ENCODE measurements around the gene SLC47A2. TPM values are rescaled to one million over a fixed set of nuclear protein-coding genes. Genes with fewer than 3 reads are reported as not detected.

Gene SLC47A2
- total RNA-seq, 1 donor from 2014 or later = not detected

GRCh38 chr17:19744922-19745757 is 28.8 kb upstream of the SLC47A2 start:
- H3K9me3 ChIP-seq = no peaks in the 10 kb centered on the region
- peak; percentile 93 for ATAC-seq
- intact Hi-C loops (cut with DNase I) = no loop called here
- H3K27ac ChIP-seq = peak overlapping the region; percentile 47
- peak; percentile 95 for DNase-seq
- TF ChIP-seq CTCF (IDR thresholded peaks at IDR 0.05) = peak; percentile 93
- peaks cover 17% of the 10 kb centered on the region for H3K4me1 ChIP-seq
- H3K36me3 ChIP-seq = no peaks in the 10 kb centered on the region
- H3K4me3 ChIP-seq = peak overlapping the region; percentile 47
- H3K27me3 ChIP-seq = no peaks in the 10 kb centered on the region

DNA sequence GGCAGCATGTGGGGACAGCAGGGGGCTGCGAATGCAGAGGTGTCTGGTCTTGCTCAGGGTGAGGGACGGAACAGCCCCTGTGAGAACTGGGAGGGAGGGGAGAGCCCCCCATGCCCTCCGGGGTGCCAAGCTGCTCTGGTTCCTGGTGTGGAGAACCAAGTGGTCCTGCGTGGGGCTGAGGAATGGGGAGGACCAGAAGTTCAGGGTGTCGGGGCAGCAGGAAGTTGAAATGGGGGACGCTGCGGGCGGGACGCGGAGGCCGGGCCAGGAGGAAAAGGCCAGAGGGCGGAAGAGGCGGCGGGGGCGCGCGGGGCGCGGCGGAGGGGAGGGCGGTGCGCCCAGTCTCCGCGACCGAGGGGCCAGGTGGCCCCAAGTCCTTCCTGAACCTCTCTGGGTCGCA is 28.1 kb upstream of the SLC47A2 start:
- intact Hi-C loops (cut with DNase I) = no loop called here
- no peaks in the 10 kb centered on the region for H3K27me3 ChIP-seq
- H3K4me1 ChIP-seq = peaks cover 17% of the 10 kb centered on the region
- TF ChIP-seq CTCF (IDR thresholded peaks at IDR 0.05) = no peak
- ATAC-seq (peak; percentile 45), DNase-seq (no peak)
- no peaks in the 10 kb centered on the region for H3K9me3 ChIP-seq
- no peaks in the 10 kb centered on the region for H3K36me3 ChIP-seq
- peak overlapping the region; percentile 47 for H3K4me3 ChIP-seq
- H3K27ac ChIP-seq = no peak overlapping the region

DNA sequence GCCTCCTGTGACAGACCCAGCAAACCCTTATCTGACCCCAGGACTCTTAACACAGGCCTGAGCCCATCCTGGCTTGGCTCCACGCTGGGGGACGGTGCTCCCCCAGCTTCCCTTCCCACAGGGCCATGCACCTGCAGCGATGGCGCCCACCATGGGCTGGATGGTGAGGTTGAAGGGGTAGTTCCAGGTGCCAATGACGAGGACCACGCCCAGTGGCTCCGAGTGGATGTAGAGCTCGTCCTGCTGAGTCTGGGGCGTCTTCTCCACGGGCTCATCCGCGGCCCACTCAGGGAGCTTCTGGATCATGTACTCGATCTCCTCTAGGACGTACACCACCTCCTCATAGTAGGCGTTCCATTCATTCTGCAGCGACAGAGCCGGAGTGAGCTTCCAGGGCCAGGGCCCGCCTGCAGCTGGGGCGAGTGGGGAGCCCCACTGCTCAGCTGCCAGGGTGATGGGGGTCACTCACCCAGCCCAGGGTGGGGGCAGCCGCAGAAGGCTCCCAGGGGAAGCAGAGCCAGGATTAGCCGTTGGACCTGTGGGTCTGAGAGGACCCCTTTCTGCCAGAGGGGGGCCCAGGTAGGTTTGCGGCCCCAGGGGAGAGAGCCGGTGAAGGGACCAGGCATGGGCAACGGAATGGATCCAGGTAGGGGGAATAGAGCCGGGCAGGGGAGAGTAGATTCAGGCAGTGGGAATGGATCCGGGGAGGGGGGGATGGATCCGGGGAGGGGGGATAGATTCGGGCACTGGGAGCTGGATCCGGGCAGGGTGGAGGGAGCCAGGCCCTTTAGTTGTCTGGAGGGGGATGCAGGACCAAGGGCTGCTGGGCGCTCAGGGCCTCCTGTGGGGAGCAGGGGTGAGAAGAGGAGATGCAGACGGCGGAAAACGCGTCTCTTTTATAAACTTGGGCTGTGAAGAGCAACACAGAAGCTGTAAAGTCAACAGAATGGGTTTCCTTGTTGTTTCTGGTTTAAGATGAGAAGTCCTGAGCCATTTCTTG is 27.0 kb upstream of the SLC47A2 start:
- Histone ChIP-seq H3K4me3 (no peak overlapping the region), H3K4me1 (peaks cover 13% of the 10 kb centered on the region), H3K27ac (no peak overlapping the region), H3K36me3 (no peaks in the 10 kb centered on the region), H3K9me3 (no peaks in the 10 kb centered on the region), H3K27me3 (no peaks in the 10 kb centered on the region)
- ATAC-seq (no peak), DNase-seq (peak; percentile 60)
- intact Hi-C loops (cut with DNase I) = no loop called here
- no peak for TF ChIP-seq CTCF (IDR thresholded peaks at IDR 0.05)

- ATAC-seq (no peak), DNase-seq (no peak)
- H3K4me1 ChIP-seq = peaks cover 7% of the 10 kb centered on the region
- H3K27me3 ChIP-seq = no peaks in the 10 kb centered on the region
- H3K4me3 ChIP-seq = no peak overlapping the region
- intact Hi-C loops (cut with DNase I) = no loop called here
- no peak for TF ChIP-seq CTCF (IDR thresholded peaks at IDR 0.05)
- H3K27ac ChIP-seq = no peak overlapping the region
- H3K9me3 ChIP-seq = no peaks in the 10 kb centered on the region
- H3K36me3 ChIP-seq = no peaks in the 10 kb centered on the region
Observed at GRCh38 chr17:19742495-19742894, 26.1 kb upstream of the SLC47A2 start.

DNA sequence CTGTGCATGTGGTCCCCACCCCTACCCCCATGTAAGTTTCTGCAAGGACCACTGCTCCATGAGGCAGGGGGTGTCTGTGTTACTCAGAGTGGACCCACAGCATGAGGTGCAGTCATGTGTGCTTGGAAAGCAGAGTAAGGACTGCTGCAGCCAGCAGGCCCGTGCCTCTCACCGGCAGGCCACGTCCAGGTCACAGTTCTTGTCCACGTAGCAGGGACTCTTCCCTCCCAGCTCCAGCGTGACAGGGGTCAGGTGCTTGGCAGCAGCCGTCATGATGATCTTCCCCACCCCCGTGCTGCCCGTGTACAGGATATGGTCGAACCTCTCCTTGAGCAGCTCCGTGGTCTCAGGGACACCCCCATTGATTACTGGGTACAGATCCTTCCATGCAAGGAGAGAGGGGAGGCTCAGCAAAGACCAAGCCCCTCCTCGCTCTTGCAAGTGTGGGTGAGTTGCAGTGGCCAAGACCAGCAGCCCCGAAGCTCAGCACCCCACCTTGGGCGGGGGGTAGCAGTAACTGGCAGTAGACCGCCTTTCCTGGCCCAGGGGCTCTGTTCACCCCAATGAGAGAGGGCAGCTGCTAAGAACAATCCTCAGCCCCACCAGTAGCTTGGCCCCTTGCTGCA is 25.6 kb upstream of the SLC47A2 start:
- ATAC-seq = no peak
- Histone ChIP-seq H3K27ac (no peak overlapping the region), H3K4me1 (peaks cover 7% of the 10 kb centered on the region), H3K9me3 (no peaks in the 10 kb centered on the region), H3K4me3 (no peak overlapping the region), H3K27me3 (no peaks in the 10 kb centered on the region), H3K36me3 (no peaks in the 10 kb centered on the region)
- TF ChIP-seq CTCF (IDR thresholded peaks at IDR 0.05) = no peak
- intact Hi-C loops (cut with DNase I) = no loop called here
- no peak for DNase-seq

Data from upper lobe of right lung (tissue), 1 donor.